Renal pelvis (tissue), 4 donors: ENCODE measurements around the gene ADGRA3. TPM values are rescaled to one million over a fixed set of nuclear protein-coding genes. Genes with fewer than 3 reads are reported as not detected.
A peak's percentile ranks its signal among the peaks of the same experiment; 100 is the strongest.

ENCODE experiments used
- DNase-seq: peaks from one replicate; pipeline ENCODE4 v3.0.0-alpha.2; 2013
- polyA plus RNA-seq, 3 donors: library from polyadenylated mRNA; unstranded; fragments of 120-200 nt; gene quantifications; one replicate each; pipeline ENCODE4 v1.2.1, GENCODE V29; 2013; ENCODE audit not compliant: insufficient read length in 3 of 3

The ADGRA3 gene
- polyA plus RNA-seq, 3 donors = 48.9 to 59.2 (median 52.1) TPM

DNA sequence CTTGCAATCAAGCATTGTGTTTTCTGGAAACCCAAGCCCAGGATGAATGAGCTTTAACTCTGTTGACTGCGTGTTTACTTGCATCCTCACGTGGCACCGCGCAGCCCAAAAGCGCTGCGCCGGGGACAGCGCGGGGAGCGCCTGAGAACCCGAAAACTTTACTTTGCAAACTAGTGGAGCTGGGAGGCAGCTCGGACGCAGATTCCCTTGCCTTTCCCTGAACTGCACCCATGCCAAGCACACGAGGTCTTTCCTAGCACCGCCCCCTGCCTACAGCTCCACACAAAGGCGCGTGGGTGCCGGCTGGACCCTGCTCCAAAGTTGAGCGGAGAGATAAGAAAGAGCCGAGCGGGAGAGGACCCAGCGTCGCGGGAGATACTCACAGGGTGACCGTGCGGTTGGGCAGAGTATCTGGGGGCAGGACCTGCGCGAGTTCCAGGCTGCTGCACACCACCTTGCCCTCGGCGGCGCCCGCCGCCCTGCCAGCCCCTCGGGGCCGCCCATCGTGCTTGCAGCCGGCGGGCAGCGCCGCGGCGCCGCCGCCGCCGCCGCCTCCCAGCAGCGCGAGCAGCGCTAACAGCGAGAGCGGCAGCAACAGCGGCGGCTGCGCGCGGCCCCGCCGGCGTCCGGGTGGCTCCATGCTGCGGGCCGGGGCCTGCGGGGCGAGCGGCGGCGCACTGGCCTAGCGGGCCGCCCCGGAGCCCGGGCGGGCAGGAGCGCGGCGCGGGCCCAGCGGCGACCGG, 550 bp downstream of the ADGRA3 start:
- peak; percentile 74 for DNase-seq

DNA sequence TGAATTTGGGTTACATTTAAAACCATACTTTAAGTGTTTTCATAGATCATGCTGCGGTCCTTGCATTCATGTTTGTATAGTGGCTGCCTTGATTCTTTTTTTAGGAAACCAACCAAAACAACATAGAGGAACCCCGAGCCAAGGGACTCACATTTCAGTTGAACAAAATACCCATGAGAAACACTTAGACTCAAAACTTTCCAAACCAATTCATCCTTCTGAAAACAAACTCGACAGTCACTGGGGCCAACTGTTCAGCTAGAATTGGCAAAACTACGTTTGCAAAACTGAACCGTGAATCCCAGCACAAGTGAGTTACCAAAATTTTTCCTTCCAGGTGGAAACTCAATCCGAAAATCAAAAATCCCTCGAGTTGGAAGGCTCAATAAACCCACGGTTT, 1.4 kb downstream of the ADGRA3 start:
- DNase-seq = no peak

DNA sequence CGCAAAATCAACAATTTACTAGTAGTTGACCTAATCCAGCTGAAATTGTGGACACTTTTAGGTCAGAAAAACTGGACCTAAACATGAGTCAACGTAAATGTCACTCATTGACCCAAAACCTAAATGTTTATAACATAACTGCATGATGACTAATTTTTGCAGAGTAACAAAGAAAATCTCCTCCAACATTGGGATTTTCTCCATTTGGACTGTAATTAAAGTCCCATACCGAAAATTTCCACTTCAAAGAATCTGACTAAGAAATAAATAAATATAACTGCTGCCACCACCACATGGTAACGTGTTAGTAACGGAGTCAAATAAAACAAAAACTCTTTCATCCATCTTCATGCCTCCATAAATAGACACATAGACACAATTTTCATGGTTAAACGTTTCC, 1.9 kb downstream of the ADGRA3 start:
- DNase-seq = no peak

DNA sequence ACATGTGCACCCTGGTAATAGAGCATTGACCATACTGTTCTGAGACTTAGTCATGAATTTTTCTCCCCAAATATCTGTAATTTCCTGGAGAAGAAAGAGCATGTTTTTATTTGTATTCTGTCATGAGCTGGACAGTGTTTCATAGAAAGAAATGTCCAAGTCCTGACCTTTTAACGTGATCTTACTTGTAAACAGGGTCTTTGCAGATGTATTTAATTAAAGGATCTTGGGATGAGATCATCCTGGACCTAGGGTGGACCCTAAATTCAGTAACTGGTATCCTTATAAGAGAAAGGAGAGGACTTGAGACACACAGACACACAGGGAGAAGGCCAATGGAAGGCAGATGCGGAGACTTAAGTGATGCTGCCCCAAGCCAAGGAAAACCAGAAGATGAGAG, 3.6 kb downstream of the ADGRA3 start:
- no peak for DNase-seq

DNA sequence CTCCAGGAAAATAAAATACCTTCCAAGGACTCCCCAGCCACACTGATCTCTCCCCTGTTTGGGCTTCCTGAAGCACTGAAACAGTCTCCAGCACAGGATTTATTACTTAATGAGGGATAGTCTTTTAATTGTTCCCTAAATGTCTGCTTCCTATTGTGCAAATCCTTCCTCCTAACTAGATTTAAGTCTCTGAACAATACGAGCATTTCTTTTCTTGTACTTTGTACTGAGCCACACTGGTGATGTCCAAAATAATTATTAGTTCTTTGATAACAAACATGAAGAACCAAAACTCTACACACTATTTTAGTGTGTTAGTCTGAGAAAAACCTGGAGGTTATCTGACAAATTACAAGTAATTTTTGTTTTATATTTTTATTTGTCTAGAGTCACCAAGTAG, 5.1 kb downstream of the ADGRA3 start:
- DNase-seq = no peak

DNA sequence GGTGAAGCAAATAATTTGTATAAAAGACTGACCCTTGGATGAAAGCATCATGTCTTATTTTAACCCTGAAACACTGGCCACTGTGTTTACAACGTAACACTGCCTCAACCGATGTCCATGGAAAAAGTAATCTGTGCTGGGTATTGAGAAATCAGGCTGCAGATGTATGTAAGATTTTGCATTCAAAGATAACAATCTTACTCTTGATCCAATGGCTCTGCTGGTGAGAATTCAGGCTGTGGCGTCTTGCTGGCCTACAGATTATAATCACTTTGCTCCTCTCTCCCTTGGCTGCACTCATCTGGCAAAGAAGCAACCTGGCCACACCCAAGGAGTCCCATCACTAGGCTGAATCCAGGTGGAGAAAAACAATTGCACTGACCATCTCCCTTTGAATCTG, 7.5 kb downstream of the ADGRA3 start:
- DNase-seq = no peak

DNA sequence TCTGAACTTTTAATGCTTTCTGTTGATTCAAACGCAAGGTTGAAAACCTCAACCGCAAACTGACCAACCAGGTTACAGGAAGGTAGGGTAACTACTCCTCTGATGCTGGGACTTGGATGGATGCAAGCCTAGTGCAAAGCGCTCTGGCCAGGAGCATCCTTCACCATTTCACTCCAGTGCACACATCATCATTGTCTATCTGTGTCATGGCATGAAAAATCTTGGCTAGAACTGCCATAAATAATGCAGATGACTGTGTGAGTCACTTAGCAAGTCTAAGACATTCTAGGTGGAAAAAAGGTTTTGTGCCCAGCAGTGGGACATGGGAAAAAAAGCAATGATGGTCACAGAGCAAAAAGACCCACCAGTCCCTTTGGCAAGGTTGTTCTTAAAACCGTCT, 10.9 kb downstream of the ADGRA3 start:
- no peak for DNase-seq

DNA sequence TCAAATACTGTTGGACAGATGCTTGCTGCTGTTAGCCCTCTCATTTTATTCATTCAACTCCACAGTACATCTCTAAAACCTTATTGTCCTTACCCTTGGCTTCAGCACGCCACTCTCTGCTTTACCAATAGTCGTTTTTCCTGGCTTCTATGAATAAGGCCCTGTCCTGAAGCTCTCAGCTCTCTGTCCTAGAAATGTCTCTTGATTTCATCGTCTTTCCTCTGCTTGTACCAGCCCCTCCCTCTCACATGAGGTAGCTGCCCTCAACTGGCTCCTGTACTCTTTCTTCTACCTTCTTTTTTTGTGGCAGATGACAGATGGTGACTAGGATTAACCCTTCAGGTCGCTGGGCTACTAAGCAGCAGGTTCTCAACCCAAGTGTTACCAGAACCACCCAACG, 11.4 kb downstream of the ADGRA3 start:
- DNase-seq = no peak

DNA sequence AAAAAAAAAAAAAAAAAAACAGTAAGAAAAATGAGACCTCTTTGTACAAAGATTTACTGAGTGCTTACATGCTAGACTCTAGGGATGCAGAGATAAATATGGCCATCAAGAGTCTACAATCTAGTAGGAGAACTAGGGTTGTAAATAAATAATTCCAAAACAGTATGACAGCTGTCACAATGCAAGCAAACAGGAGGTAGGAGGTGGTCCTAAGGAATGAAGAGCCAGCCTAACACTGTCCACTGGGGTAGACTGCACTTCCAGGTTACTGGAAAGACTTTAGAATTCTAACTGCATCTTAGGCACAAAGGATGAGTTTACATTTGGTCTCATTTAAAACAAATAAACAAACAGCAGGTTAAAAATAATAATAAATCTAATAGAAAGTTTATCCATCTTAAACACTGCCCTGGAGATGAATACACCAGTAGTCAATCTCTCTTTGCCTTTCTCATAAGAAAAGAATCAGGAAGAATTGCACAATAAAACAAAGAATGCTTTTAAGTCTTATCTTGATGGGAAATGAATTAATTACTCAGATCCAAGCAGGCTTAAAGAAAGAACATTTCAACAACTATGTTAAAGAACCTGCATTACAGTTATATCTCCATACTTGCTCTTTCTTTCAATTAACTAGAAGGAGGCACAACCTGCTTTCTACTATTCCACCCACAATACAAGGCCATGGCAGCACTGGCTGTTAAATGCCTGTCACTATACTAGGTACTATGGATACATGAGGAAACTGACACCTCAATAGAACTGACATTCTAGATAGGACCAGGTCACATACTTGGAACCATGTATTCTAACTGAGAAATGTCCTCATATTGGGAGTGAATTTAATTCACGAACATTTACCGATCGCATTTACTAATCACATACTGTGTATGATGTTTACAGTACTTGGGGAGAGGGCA, 12.7 kb downstream of the ADGRA3 start:
- DNase-seq = no peak

DNA sequence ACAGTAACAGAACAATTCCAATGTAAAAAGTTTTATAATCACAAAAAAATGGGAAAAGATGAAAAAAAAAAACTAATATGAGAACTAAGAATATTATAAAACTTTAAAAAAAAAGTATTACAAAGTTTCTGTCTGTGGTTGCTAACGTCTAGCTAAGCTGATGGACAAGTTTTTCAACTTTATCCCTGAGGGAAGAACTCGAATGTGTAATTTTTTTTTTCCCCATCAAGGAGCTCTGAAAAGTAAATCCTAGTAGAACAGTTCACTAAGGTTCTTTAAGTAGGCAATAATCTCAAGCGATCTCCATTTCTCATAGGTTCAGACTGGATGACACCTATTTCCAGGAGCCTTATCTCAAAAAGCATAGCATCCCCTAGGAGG, 14.2 kb downstream of the ADGRA3 start:
- DNase-seq = no peak

DNA sequence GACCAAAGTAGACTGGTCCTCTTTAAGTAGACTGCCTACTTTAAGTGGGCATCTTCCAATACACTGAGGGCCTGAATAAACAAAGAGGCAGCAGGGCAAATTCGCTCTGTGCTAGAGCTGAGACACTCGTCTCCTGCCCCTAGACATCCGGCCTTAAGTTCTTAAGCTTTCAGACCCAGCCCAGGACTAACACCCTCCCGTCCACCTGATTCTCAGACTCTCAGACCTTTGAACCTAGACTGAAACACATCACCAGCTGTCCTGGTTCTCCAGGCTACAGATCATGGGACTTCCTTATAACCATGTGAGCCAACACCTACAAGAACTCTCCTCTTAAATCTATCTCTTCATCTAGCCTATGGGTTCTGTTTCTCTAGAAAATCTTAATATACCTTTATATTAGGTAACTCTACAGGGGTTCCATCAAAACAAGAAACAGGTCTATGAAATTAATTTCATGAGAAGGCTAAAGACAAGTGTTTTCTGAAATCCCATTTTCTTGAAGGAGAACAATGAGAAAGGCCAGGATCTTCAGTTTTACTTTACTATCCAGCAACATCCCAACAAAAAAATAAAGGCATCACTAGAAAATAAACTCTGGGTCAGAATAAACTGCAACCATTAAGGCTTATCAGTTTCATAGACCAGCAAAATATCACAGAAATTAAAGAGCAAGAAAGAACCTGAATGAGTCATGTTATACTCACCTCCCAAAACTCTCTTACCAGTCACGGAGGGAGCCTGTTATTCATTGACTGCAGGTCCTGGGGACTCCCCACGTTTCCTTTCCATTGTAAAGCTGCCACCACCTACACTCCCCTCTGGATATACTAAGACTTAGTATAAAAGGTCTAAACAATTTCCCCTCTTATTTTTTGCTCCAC, 14.8 kb downstream of the ADGRA3 start:
- no peak for DNase-seq

DNA sequence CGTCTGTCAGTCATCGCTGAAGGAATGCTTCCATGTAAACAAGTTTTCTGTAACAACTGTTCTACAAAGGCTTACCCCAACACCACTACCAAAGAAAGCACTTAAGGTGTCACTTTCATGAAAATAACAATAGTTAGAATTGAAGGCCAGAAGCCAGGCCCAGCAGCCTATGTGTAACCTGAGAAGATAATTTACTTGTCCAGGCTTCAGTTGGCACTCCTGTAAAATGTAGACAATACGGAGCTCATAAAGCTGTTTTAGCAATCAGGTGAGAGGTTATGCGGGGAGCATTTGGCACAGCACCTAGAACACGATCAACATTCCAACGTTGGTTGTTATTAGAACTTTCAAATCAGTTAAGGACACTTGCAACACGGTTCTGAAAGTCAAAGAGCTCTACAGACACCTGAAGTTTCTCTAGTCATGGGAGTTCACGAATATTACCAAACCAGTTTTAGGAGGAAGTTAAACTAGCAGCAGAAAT, 15.7 kb downstream of the ADGRA3 start:
- no peak for DNase-seq

DNA sequence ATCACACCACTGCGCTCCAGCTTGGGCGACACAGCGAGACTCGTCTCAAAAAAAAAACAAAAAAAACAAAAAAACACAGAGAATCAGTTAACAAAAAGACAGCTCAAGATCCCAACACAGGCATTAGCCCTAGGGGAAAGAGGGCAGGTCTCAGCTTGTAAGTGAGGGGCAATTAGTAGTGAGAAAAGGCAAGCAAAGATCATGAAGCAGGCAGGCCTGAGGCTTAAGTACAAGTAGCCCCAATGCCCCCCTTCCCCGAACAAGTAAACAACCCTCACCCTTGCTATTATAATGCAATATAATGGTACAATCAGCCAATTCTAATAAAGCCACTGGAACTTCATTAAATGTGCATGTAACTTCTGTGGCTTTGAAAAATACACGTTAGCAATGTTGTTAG, 17.0 kb downstream of the ADGRA3 start:
- no peak for DNase-seq

DNA sequence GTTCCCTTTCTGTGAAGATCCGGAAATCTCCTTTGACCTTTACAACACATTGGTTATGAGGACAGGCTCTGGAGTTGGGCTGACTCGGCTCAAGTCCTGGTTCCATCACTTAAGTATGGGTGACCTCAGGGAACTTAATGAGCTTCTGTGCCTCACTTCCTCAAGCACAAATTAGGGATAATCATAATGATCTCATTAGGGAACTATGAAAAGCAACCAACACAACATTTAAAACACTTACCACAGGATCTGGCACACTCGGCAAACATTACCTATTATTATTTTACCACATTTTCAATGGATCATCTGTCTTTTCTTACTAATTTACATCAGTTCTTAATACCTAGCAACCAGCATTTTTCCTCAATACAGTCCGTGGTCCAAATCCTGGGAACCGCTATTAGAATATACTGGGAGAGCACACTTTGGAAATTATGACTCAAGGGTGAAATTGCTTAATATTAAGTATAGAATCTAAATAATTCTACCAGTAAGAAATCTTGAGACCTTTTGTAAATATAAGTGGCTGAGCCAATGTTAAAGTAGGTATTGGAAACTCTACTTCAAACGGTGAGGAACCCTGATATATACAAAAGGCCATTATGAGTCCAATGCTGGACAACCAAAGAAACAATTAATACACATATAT, 19.6 kb downstream of the ADGRA3 start:
- no peak for DNase-seq

DNA sequence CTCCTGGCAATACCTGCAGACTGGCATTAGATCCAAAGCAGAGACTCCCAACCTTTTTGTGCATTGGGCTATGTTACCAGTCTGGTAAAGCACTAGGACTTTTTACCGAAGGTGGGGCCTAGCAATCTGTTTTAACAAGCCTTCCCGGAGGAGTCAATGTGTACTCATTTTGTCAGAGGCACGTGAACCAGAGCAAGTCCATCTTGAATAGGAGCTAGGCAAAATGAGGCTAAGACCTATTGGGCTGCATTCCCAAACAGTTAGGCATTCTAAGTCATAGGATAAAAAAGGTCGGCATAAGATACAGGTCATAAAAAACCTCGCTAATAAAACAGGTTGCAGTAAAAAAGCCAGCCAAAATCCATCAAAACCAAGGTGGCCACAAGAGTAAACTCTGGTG, 22.3 kb downstream of the ADGRA3 start:
- no peak for DNase-seq

DNA sequence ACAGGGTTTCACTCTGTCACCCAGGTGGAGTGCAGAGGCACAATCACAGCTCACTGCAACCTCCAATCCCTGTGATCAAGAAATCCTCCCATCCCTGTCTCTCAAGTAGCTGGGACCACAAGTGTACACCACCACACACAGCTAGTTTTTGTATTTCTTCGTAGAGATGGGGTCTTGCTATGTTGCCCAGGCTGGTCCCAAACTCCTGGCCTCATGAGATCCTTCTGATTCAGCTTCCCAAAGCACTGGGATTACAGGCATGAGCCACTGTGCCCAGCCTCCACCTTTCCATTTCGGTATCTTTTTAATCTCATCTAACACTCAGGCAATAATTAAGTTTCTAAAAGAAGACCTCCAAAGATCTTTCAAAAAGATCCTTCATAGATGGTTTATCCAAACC, 22.9 kb downstream of the ADGRA3 start:
- no peak for DNase-seq

DNA sequence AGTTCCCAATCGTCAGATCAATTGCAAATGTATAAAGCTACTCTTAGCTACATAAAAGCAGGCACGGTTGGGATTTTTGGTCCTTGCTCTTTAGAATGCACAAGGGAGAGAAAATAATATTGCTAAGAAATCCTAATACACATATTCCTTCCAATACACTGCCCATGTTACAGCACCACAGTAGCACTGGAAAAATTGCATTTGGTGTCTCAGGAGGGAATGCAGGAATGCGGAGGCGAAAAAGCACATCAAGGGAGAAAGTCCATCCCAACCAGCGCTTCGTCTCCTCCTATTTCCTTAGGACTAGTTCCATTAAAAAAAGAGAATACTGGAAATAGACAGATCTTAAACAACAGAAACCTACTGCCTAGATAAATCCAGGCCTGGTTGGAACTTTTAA, 23.9 kb downstream of the ADGRA3 start:
- no peak for DNase-seq

DNA sequence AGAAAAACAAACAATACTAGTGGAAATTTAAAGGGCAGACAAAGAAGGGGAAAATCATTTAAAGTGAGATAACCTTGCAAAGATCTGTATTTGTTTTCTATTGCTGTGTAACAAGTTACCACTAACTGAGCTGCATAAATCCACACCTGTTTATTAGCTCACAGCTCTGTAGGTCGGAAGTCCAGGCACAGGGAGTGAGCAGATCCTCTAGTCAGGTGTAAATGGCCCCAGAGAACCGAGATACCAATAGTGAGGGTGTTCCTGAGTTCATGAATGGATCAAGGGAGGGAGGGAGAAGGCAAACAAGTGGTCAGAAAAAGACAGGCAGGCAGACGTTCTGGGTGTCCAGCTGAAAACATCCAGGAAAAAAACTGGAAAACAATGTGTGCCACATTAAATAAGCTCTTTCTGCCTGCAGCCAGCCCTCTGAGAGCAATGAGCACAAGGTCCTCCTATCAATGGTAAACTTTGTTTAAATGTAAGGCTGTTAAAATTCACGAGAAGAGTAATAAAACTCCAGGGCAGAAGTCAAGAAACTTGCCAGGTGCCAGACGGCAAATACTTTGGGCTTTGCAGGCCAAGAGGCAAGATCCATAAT, 25.0 kb downstream of the ADGRA3 start:
- no peak for DNase-seq

DNA sequence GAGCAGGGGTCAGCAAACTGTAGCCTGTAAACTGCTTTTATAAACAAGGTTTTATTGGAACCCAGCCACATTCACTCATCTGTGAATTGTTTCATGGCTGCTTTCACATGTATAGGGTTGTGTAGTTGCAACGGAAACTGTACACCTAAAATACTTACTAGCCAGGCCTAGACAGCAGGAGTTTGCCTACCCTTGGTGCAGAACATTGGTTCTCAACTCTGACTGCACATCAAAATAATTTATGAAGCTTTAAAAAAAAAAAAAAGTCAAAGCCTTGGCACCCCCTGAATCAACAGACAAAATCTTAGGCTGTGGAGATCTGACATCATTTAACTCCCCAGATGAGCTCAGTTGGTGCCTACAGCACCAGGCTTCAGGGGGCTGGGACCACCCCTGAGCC, 27.8 kb downstream of the ADGRA3 start:
- no peak for DNase-seq

DNA sequence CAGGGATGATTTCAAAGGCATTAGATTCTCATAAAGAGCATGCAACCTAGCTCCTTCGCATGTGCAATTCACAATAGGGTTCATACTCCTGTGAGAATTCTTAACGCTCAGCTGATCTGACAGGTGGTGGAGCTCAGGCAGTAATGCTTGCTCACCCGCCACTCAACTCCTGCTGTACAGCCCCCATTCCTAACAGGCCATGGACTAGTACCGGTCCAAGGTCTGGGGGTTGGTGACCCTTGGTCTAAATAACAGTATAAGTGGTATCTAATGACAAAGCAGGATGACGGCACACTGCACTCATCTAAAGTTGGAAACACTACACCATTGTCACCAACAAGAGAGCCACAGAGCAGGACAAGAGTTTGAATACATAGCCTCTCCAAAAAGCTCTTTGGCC, 28.5 kb downstream of the ADGRA3 start:
- DNase-seq = no peak

DNA sequence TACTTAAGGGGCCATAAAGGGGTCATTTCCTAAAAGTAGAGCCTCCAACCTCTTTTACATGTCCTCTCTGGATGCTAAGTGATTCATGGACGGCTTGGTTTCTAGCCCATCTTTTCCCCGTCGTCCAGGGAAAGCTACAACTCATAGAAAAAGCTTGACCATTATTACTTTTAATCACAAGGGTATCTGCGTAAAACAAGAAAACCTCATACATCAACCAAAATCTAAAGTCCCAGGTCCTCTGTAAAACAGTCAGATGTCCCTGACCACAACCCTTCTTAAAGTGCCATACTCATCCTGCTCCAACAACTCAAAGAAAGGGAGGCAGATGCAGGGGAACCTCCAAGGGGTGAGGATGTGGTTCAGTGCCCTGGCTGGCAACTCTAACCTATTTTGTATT, 29.6 kb downstream of the ADGRA3 start:
- DNase-seq = no peak
